Spleen (tissue), 7 donors: ENCODE results near the gene ICAM5.

ENCODE experiments used
- POLR2A ChIP-seq, 3 donors: fragments of 450-650 bp; IDR thresholded peaks; one replicate each; pipeline ENCODE4 v1.5.1; 2017; ENCODE audit warnings: antibody characterized with exemption in 3 of 3, mild to moderate bottlenecking in 1 of 3
- POLR2AphosphoS5 ChIP-seq, 3 donors: sonication (generic); formaldehyde crosslinking; IDR thresholded peaks; one replicate each; pipeline ENCODE4 v1.5.1; 2017; ENCODE audit warnings: antibody characterized with exemption in 3 of 3
- TF ChIP-seq, protein P1 (sequence below), 11 experiments: fragments of 200-600 bp in 7 of 11; fragments of 450-650 bp in 4 of 11; sonication (generic) in 4 of 11; IDR thresholded peaks in 8 of 11; conservative IDR thresholded peaks in 3 of 11; 1 replicate in 7 of 11; 2 replicates in 4 of 11; pipeline versions ENCODE4 v1.4.0 to v1.8.0; 2016 to 2021; ENCODE audit warnings: antibody characterized with exemption in 11 of 11, inconsistent platforms in 4 of 11, mild to moderate bottlenecking in 1 of 11
- donor health status: DM: no; HTN: no; CAD: no; lungs with moderate emphysema.
- donor health status: DM: no; HTN: no; CAD: no.
- donor health status: DM: no; HTN: no; CAD: no.

DNA sequence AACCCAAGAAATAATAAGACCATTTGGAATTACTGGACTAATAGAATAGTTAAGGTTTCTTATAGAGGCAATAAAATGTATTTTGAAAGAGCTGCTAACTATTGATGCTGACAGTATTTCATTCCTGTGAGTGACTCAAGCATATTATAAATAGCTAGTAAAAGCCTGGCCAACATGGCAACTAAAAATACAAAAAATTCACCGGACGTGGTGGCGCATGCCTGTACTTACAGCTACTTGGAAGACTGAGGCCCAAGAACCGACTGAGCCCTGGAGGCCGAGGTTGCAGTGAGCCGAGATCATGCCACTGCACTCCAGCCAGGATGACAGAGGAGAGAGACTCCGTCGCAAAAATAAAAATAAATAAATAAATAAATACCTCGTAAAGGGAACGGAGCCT is 55.0 kb downstream of the ICAM5 start:
- TF ChIP-seq, protein P1, sequence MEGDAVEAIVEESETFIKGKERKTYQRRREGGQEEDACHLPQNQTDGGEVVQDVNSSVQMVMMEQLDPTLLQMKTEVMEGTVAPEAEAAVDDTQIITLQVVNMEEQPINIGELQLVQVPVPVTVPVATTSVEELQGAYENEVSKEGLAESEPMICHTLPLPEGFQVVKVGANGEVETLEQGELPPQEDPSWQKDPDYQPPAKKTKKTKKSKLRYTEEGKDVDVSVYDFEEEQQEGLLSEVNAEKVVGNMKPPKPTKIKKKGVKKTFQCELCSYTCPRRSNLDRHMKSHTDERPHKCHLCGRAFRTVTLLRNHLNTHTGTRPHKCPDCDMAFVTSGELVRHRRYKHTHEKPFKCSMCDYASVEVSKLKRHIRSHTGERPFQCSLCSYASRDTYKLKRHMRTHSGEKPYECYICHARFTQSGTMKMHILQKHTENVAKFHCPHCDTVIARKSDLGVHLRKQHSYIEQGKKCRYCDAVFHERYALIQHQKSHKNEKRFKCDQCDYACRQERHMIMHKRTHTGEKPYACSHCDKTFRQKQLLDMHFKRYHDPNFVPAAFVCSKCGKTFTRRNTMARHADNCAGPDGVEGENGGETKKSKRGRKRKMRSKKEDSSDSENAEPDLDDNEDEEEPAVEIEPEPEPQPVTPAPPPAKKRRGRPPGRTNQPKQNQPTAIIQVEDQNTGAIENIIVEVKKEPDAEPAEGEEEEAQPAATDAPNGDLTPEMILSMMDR (IDR thresholded peaks at IDR 0.05 in 8 of 11, conservative IDR thresholded peaks at IDR 0.05 in 3 of 11): no peak
- TF ChIP-seq POLR2AphosphoS5 (IDR thresholded peaks at IDR 0.05): no peak
- TF ChIP-seq POLR2A (IDR thresholded peaks at IDR 0.05): no peak
